A549 (cell line): Measurements from ENCODE around the gene CCT5.

Experiments used
- CTCF ChIP-seq: fragments of >200 bp; sonication (Bioruptor Twin); formaldehyde crosslinking; IDR thresholded peaks from 3 replicates; pipeline ENCODE4 v1.5.1; 2016
- REST ChIP-seq: fragments of 200-600 bp; sonication (generic); IDR thresholded peaks from 2 replicates; pipeline ENCODE4 v1.6.1; 2016; ENCODE audit warnings: antibody characterized with exemption, mild to moderate bottlenecking, moderate library complexity
- RFX5 ChIP-seq: fragments of 450-650 bp; IDR thresholded peaks from 2 replicates; pipeline ENCODE4 v1.7.1; 2014; ENCODE audit warnings: antibody characterized with exemption, mild to moderate bottlenecking, moderate library complexity
- SMC3 ChIP-seq: fragments of >200 bp; sonication (Bioruptor Twin); formaldehyde crosslinking; IDR thresholded peaks from 3 replicates; pipeline ENCODE4 v1.6.1; 2018; ENCODE audit warnings: inconsistent platforms

- TF ChIP-seq SMC3 (no peak), CTCF (no peak), RFX5 (no peak), REST (no peak)
Observed at GRCh38 chr5:10201223-10201868, 48.7 kb upstream of the CCT5 start.
